Lower leg skin (tissue), 4 donors: ENCODE data around the gene SLC38A10. TPM values are rescaled to one million over a fixed set of nuclear protein-coding genes. Genes with fewer than 3 reads are reported as not detected.

Experiments used
- DNase-seq, 2 donors: peaks; one replicate each; pipeline ENCODE4 v3.0.0-alpha.2; 2019; ENCODE audit warnings: low spot score in 2 of 2
- H3K4me3 ChIP-seq: fragments of 200-600 bp; sonication (generic); 2 replicates; pipeline ENCODE4 v1.5.1; 2017; ENCODE audit warnings: mild to moderate bottlenecking, low read depth; ENCODE audit not compliant: poor library complexity, severe bottlenecking
- CTCF ChIP-seq, 3 donors: fragments of 450-650 bp; IDR thresholded peaks; one replicate each; pipeline ENCODE4 v1.5.1; 2016; ENCODE audit warnings: antibody characterized with exemption in 3 of 3, mild to moderate bottlenecking in 3 of 3, moderate library complexity in 2 of 3
- POLR2A ChIP-seq, 2 donors: fragments of 450-650 bp; IDR thresholded peaks; one replicate each; pipeline ENCODE4 v1.6.1; 2016 to 2017; ENCODE audit warnings: antibody characterized with exemption in 2 of 2, mild to moderate bottlenecking in 1 of 2, moderate library complexity in 1 of 2
- WGBS, 2 donors: methylation state at CpG; one replicate each; pipeline ENCODE4 v1.1.5; 2018; 5-methylcytosine and 5-hydroxymethylcytosine counted together
- intact Hi-C: fragments of 100-400 bp; cut with DNase I; formaldehyde crosslinking; loops from one replicate; pipeline ENCODE4 v1.15.0; 2023; ENCODE audit warnings: low total_unique reads
- total RNA-seq, 4 donors: library from RNA; depleted of rRNA; stranded (reverse); fragments of >200 nt; gene quantifications; one replicate each; pipeline ENCODE4 v1.1.0, GENCODE V29; 2016

SLC38A10 gene
- total RNA-seq, 4 donors from 2014 or later = 47.5 to 100 (median 73.3) TPM

- peak overlapping the region; percentile 59 for H3K4me3 ChIP-seq
- intact Hi-C loops = loop anchor here (10.0 kb wide), 1 partner anchor 189 kb away; no protein-coding TSS in a partner anchor
- DNase-seq = no peak
- 11 to 14% methylated on average over 22 of the region's 22 CpGs for WGBS, 2 donors
- TF ChIP-seq CTCF (IDR thresholded peaks at IDR 0.05) = no peak
- no peak for TF ChIP-seq POLR2A (IDR thresholded peaks at IDR 0.05)
Observed at GRCh38 chr17:81295676-81296381, 722 bp upstream of the SLC38A10 start.

- 1 to 2% methylated on average over 17 to 46 of the region's 48 CpGs for WGBS, 2 donors
- intact Hi-C loops = loop anchor here (10.0 kb wide), 1 partner anchor 190 kb away; no protein-coding TSS in a partner anchor
- no peak for DNase-seq
Observed at GRCh38 chr17:81294512-81295030, 536 bp downstream of the SLC38A10 start.

GRCh38 chr17:81292450-81292849 is 2.7 kb downstream of the SLC38A10 start:
- WGBS, 2 donors = 66 to 72% methylated on average over 12 of the region's 12 CpGs
- intact Hi-C loops = loop anchor here (10.0 kb wide), 1 partner anchor 192 kb away; no protein-coding TSS in a partner anchor
- TF ChIP-seq POLR2A (IDR thresholded peaks at IDR 0.05) (no peak), CTCF (IDR thresholded peaks at IDR 0.05) (no peak)
- DNase-seq = no peak
- H3K4me3 ChIP-seq = no peak overlapping the region

More at GRCh38 chr17:81294512-81295030, 536 bp downstream of the SLC38A10 start:
- peak overlapping the region; percentile 59 for H3K4me3 ChIP-seq
- TF ChIP-seq CTCF (IDR thresholded peaks at IDR 0.05) = no peak
- no peak for TF ChIP-seq POLR2A (IDR thresholded peaks at IDR 0.05)

GRCh38 chr17:81291662-81292061 is 3.4 kb downstream of the SLC38A10 start:
- no peak overlapping the region for H3K4me3 ChIP-seq
- 26 to 28% methylated on average over 10 to 16 of the region's 16 CpGs for WGBS, 2 donors
- intact Hi-C loops = loop anchor here (10.0 kb wide), 1 partner anchor 193 kb away; no protein-coding TSS in a partner anchor
- peak in 1 of 3 donors; percentile 62 for TF ChIP-seq CTCF (IDR thresholded peaks at IDR 0.05)
- no peak for TF ChIP-seq POLR2A (IDR thresholded peaks at IDR 0.05)
- peak; percentile 63 to 92 for DNase-seq

GRCh38 chr17:81290230-81290629 is 4.9 kb downstream of the SLC38A10 start:
- H3K4me3 ChIP-seq = no peak overlapping the region
- DNase-seq = no peak
- WGBS, 2 donors = 90 to 92% methylated on average over 5 of the region's 5 CpGs
- intact Hi-C loops = loop anchor here (10.0 kb wide), 1 partner anchor 195 kb away; no protein-coding TSS in a partner anchor
- TF ChIP-seq CTCF (IDR thresholded peaks at IDR 0.05) (no peak), POLR2A (IDR thresholded peaks at IDR 0.05) (no peak)
